CD4-positive, alpha-beta T cell treated with Interleukin-6 for 4 hours (primary cell): ENCODE results near the gene CFAP299.

ENCODE experiments used
- DNase-seq: peaks from one replicate; pipeline ENCODE4 v3.0.0-alpha.2; 2020; ENCODE audit warnings: mixed read lengths

The CFAP299 gene

DNA sequence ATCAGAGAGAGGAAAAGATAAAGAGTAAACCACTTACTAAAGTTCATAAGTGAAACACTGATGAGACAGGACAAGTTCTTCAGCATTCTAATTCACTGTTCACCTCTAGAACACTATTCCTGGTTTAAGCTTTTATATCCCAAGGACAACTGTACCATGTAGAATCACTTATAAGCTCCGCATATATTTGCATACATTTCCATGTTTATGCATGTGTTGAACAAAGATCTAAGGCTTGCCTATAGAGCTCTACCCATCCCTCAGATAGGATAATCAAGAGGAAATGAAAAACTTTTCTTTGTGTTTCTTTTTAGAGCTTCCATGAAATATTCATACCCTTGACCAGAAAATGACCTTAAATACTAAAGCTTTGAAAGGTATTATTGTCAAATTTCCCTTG lies 538.0 kb downstream of the CFAP299 start:
- DNase-seq: no peak

DNA sequence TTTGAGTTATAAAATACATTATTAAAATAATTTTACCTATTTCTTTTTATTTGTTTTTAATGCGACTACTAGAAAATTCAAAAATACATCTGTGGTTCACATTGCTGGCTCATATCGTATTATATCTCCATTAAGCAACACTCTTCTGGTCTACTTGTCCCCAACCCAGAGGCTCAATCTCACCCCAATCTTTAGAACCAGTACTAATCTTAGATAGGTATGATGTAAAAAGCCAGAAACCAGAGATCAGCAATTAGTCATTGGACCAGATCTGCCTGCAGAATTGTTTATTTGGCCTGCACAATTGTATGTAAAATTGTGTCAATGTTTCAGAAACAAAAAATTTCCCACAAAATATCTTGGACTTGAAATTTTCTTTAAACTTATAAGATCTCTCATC lies 539.4 kb downstream of the CFAP299 start:
- DNase-seq: no peak

DNA sequence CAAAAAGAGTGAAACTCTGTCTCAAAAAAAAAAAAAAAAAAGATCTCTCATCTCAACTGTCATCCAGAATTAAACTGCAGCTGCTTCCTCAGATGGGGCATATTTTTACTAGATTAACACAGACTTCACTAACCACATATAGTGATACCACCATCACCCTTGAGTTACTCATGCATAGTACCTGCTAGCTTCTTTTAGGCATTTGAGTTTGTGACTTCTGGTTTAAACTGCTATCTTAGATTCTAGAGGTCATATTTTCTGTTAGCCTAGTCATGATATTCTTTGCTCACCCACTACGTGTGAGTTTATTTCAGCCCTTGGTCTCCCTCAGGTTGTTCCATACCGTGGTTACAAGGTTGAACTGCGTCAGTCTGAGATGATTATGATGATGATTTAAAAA lies 540.1 kb downstream of the CFAP299 start:
- DNase-seq: no peak

DNA sequence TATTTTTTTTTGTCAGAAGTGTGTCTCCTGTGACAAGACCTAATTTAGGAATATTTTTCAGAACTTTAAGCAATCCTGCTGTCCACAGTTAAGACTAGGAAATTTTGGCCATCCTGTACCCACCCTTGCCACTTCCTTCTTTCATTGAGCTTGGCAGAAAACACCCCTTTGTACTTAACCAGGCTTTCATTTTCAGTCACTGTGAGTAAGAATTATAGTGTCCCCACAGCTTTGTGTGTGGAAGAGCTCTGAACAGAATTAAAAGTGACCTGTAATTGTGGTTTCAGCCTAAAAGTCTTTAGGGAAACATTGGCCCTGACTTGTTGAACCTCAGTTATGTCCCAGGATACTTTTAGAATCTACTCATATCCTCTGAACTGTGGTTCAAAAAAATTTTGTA lies 541.3 kb downstream of the CFAP299 start:
- DNase-seq: no peak

DNA sequence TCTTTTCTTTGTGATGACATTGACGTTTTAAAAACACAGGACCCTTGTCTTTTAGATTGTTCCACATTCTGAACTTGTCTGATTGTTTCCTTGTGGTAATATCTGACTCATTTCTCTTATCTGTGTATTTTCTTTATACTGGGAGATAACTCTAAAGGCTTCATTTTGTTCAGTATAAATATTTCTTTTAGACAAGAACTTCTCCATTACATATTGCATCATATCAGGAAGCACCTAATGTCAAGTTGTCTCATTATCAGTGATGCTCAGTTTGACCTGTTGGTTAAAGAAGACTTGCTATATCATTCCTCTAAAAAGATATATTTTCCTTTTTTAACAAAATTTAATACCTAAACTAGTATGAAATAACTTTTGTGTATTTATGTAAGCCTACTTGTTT lies 542.7 kb downstream of the CFAP299 start:
- no peak for DNase-seq

DNA sequence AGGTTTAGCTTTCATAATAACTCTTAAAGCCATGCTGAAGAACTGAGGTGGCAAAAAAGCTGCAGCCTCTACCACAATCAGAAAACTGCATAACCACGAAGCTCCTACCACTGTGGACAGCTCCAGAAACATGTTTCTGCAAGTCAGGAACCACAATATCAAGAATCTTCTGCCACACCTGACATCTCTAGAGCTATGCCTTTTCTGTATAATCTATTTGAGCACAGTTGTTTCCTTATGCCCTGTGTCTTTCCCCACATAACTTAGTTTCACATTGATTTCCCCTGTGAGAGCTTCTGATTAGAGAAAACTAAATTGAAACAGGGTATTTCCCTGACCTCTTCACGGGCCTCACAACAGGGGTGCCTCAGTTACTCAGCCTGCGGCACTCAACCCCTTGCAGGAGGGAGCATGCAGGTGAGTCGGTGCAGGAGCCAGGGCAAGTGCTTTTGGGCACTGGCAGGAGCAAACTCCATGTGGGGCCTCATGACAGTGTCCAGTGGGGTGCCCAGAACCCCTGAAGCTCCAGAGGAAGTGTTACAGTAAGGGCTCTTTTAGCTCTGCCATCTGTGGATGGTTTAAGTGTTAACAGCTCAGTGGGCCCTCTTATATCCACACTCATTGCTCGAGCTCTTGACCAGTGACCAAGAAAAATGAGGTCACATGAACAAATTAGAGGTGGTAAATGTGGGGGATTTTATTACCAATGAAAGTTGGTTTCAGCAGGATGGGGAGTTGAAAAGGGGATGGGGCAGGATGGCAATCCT lies 562.2 kb downstream of the CFAP299 start:
- no peak for DNase-seq

DNA sequence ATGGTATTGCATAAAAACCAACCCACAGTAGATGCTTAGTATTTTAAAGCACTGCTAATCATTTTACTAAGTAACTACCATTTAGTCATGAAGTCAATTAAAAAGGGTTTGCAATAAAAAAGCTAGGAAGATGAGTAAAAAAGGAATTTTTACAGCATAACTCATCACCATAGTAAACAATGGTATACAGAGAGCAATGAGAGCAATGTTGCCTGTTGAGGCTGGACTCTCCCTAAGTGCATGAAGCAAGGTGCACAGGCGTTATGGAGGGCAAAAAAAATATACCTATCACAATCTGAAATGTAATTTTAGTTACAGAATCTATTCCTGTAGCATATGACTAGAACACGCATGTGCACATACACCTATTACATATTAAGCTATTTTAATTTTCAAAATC lies 565.4 kb downstream of the CFAP299 start:
- DNase-seq: no peak

DNA sequence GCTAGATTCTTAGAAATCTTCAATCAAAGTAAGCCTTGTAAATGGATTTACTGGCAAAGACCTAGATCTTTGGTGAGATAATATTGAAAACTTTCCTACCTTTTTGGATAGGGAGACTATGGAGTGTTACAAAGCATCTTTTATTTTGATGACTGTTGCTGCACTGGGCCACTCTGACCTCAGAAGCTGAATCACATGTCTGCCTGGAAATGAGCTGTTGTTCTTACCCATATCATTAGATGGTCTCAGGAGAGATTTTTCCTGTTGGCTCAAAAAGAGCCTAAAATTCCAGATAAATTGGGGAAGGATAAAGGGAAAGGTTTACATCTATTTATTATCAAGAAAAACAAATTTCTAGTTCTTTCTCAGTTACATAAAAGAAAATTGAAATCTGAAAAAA lies 567.5 kb downstream of the CFAP299 start:
- no peak for DNase-seq

DNA sequence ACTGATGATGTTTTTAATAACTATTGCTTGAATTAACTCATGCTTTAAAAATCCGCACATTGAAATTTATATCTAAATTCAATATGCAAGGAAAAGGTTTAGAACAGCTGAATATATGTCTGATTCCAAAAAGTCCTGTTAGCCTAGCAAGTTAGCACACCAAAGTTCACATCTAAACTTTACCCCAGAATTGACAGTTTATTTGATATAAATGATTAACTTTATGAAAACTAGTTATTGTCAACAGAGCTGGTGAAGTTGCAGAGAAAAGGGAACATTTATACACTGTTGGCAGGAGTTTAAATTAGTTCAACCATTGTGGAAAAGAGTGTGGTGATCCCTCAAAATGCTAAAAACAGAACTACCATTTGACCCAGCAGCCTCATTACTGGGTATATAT lies 574.4 kb downstream of the CFAP299 start:
- DNase-seq: no peak

DNA sequence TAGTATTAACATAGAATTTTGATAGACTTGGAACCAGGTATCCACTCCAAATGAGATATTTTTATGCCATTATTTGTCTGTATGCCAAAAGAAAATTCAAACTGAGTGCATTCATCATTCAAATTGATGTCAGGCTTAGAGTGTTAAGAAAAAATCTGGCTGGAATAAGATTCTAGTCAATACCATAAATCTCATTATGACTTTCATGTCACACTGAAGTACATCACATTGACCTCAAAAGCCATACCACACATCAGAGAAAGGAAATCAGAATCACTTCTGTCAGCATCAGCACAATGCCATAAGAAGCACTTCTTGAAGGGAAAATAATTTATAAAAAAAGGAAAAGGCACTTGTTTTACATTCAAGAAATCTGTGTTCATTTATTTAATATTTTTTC lies 575.9 kb downstream of the CFAP299 start:
- no peak for DNase-seq

DNA sequence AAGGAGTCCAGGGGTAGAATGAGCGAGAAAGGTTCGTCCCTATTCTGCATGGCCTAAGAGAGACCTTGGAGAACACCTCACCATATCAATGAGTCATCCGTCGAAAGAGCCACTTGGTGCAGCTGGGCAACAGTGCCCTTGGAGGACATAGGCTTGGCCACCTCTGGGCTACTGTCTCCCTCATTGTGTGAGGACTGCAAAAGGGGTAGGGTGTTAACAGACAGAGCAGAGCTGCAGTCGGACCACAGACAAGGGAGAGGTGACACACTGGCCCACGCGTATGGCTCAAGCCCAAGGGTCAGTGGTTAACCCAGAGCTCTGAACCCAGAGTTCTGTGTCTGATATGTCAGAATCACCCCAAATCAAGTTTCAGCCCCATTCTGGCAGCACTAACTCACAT lies 576.8 kb downstream of the CFAP299 start:
- DNase-seq: no peak

DNA sequence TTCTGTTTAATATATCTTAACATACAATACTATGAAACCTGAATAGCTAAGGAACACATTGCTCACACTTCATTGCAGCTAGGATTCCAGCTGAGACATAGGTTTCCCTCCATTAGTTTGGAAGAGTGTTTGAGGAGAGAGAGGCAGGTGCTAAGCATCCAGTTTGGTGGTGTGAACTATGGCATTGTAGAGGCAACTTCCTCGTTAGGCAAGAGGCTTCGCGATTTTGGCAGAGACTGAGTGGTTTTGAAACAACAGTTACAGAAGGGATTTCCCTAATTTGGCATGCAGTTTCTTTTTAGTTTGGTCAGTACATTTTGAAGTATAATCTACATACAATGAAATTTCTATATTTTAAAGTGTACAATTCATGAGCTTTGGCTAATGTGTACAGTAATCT lies 577.9 kb downstream of the CFAP299 start:
- DNase-seq: no peak

DNA sequence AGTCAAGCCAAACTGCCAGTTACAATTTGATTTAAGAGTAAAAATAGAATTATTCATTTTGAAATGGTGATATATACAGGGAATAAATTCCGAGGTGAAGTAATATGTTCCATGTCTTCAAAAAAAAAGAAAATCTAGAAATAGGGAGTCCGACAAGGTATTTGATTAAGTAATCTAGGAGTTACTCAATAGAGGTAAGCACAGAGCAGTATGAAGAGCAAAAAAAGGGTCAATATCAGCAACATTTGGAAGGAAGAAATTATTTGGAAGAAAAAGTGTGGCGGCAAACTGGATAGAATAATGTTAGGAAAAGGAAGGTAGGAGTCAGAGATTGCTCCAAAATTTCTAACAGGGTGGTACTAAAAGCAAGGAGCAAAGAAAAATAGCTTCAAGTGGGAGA lies 581.2 kb downstream of the CFAP299 start:
- no peak for DNase-seq

DNA sequence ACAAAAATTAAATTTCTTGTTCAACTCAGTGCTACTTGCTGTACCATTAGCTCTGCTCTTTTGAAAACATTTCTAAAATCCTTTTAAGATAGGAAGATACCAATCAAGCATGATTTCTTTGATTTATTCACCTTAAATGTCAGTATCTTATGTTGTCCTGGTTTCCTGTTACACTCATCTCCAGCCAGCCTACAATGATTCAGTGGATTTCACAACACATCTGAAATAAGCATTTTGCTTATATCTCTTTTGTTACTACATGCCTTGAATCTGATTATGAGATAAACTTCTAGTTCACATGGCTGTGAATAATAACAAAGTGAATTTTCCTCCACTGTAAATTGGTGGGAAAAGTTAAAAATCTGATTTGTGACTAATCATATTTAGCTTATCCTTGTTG lies 582.5 kb downstream of the CFAP299 start:
- DNase-seq: no peak

DNA sequence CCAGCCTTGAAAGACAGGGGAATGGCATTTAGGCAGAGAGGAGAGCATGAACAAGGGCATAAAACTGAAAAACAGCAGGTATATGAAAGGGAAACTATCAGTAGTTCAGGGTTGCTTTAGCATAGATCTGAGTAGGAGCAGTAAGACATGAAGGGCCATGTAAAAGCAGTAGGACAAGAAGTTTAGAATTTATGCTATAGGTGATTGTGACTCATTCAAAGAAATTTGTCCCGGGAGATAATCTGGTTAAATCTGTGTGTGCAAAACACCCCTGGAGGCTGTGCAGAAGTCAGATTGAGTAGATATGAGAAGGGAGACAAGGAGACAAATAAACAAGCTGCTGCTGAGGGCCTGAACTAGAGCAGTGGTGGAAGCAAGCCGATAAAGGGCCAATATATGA lies 585.9 kb downstream of the CFAP299 start:
- DNase-seq: no peak

DNA sequence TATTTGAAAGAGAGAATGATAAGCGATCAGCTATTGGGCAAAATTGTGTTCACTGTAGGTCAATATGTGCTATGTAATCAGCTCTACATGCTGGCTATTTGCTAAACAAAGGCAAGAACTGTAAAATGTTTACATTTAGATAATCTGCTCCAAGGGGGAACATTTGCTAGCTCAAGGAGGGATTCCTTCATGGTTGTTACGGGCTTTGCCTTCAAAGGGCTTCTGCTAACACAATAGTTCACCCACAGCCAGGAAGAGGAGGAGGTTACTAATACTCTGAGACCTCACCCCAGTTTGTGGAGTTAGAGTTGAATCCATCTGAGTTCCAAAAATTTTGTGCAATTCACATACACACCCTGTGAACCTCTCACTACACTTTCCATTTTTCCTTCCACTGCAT lies 587.4 kb downstream of the CFAP299 start:
- no peak for DNase-seq

DNA sequence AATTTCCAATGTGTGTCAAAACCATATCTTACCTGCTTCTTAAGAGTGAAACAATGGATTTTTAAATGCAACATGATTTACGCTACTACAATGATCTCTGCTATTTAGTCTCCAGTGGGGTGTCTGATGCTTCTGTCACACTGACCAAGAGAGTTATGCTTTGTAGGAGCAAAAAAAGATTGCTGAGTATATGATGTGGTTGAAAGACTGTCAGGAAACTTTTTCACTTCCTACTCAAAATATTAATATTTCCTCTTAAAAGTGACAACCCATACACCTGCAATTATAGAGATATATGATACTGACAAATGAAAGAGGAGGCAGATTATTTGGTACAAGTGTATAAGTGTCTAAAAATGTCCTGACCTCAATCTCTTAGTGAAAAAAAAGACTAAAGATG lies 589.8 kb downstream of the CFAP299 start:
- DNase-seq: no peak

DNA sequence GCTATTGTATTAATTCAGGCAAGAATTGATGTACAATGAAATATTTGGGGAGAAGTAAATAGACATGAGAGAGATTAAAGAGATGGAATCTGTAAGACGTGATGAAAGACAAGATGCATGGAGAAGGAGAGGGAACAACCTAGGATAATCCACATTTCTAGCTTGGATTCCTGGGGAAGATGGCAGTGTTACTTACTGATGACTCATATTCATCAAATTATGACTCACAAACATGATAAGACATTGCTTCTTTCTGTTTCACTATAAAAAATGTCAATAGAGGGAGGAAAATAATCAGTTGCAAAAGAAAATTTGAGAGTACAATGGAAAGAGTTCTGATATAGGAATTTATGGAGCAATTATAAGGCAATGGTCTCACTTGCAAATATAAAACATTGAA lies 590.9 kb downstream of the CFAP299 start:
- no peak for DNase-seq

DNA sequence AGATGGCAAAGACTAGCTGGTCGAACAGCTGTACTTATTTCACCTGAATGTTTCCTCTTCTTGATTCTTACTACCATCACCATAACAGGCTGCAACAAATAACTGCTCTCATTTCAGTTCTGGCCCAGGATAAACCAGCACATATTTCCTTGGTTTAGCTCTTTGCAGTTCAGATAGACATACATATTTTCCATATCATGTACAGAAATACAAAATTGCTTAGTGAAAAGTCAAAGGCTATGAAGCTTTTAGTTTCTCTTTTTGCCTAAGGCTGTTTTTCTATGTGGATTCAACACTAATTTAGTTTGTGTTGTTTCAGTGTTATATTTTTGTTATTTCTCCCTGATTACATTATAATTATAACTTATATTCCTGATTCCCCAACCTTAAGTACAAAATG lies 591.4 kb downstream of the CFAP299 start:
- DNase-seq: no peak

DNA sequence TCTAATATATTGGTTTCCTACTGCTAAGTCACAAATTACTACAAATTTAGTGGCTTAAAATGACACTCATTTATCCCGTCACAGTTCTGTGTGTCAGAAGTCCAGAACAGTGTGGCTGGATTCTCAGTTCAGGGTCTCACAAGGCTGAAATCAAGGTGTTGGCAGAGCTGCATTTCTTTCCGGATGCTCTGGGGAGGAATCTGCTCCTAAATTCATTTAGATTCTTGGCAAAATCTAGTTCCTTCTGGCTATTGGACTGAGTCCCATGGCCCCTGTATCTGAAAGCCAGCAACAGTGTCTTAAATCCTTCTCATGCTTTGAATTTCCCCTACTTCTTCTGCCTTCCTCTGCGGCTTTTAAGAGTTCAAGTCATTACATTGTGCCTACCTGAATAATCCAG lies 591.9 kb downstream of the CFAP299 start:
- no peak for DNase-seq

DNA sequence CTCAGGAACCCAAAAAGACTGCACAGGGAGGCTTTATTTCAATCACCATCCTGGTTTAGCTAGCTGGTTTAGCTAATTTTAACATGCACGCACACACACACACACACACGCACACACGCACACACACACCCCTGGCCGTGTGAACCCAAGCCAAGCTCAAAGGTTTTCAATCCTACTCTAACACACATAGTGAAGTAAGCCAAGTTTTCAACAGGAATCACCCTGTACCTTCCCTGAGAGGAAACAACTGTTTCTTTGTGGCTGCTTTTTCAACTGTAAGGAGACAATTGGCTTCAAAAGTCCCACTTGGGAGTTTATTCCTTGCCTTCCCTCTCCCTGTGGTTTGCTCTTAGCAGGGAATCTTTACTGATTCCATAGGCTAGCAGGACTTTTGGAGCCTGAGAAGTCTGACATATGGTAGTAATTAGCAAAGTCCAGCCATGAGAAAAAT lies 596.1 kb downstream of the CFAP299 start:
- DNase-seq: no peak

DNA sequence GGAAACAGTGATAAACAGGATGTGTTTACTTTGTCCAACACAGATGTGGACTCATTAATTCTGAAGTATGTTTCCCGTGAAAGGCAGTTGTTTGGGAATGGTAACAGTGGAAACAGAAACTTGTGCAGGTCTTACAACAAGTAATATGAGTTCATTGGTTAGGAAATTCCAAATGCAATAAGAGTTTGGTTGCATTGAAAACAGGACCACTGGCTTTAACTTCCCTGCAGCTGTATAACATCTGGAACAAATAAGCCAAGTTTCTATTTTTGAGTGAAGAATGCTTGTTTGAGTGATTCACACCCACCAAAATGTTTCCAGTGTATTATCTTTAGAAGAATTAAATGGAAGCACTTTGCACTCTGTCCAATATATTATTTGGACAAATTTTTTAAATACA lies 612.6 kb downstream of the CFAP299 start:
- no peak for DNase-seq

DNA sequence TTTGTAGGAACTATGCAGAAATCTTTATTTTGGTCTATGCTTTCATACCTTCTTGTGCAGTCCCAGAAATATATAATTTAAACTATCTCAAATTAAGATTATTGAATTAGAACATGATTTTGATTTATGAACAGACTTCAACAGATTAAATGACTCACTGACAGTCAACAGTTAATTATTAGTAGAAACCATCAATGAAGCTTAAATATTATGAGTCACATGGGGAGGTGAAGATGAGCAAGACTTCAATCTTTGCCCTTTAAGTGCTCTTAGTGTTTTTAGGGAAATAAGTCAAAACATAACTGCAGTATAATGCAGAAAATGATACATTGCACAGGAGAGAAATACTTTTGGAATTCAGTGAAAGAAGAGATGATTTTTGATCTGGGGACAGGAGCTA lies 613.5 kb downstream of the CFAP299 start:
- DNase-seq: no peak

DNA sequence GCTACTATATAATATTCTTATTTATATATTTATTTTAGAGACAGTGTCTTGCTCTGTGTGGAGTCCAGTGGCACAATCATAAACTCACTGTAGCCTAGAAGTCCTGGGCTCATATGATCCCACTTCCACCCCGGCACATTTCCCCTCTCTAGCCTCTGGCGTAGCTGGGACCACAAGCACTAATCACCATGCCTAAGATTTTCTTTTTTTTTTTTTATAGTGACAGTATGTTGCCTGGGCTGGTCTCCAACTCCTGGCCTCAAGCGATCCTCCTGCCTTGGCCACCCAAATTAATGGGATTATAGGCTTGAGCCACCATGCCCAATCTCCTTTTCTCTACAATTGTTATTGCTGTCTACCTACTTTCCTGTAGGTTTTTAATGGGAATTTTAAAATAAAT lies 620.9 kb downstream of the CFAP299 start:
- DNase-seq: no peak

DNA sequence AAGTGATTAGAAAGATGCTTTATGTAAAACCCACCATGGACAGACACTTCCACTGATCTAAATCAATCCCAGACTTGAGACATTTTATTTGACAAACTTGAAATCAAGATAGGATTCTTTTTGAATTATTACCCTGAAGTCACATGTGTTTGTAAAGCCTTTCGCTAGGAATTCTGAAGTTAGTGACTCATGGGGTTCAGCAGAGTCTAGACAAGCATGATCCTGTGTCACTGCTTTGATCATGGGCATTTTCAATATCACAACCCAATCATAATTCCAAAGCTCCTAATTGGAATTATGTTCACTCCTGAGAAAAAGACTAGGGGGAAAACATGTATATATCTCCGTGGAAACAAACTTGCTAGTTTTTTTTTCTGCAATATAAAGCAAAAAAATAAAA lies 627.5 kb downstream of the CFAP299 start:
- no peak for DNase-seq

DNA sequence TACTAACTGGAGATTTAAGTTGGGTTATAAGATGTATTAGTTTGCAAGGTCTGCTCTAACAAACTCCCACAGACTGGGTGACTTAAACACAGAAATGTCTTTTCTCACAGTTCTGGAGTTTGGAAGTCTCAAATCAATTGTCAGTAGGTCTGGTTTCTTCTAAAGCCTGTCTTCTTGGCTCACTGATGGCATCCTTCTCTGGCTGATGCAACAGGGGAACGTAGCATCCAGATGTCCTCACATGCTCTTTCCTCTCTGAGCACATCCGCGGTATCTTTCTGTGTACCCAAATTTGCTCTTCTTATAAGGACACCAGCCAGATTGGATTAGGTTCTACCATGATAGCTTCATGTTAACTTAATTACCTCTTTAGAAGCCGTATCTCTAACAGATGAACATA lies 631.8 kb downstream of the CFAP299 start:
- DNase-seq: no peak
